MM.1S (cell line): ENCODE measurements around the gene ALPK3.

Experiments used
- DNase-seq: peaks from one replicate; pipeline ENCODE4 v3.0.0-alpha.2; 2015
- H2AFZ ChIP-seq: fragments of 300-600 bp; sonication (generic); 2 replicates; pipeline ENCODE4 v1.6.0; 2016; ENCODE audit warnings: antibody characterized with exemption, low read length
- H3F3A ChIP-seq: fragments of 300-600 bp; sonication (generic); 2 replicates; pipeline ENCODE4 v1.6.1; 2016; ENCODE audit warnings: mild to moderate bottlenecking, antibody characterized with exemption, low read length, moderate library complexity, mixed read lengths; ENCODE audit not compliant: insufficient read depth
- H3K27ac ChIP-seq: fragments of 300-600 bp; sonication (generic); 2 replicates; pipeline ENCODE4 v1.5.1; 2016; ENCODE audit warnings: mild to moderate bottlenecking, low read length
- H3K27me3 ChIP-seq: fragments of 300-600 bp; sonication (generic); replicated peaks from 2 replicates; pipeline ENCODE4 v1.6.0; 2016; ENCODE audit warnings: low read length; ENCODE audit not compliant: insufficient read depth
- H3K36me3 ChIP-seq: fragments of 300-600 bp; sonication (generic); replicated peaks from 2 replicates; pipeline ENCODE4 v1.6.1; 2016; ENCODE audit warnings: mild to moderate bottlenecking, low read length, mixed read lengths; ENCODE audit not compliant: insufficient read depth
- H3K4me1 ChIP-seq: fragments of 300-600 bp; sonication (generic); 2 replicates; pipeline ENCODE4 v1.6.1; 2016; ENCODE audit warnings: low read length, mixed read lengths
- H3K4me2 ChIP-seq: fragments of 300-600 bp; sonication (generic); 2 replicates; pipeline ENCODE4 v1.6.0; 2016; ENCODE audit warnings: low read depth, low read length
- H3K4me3 ChIP-seq: fragments of 300-600 bp; sonication (generic); 2 replicates; pipeline ENCODE4 v1.5.1; 2016; ENCODE audit warnings: low read length, mixed read lengths
- H3K79me2 ChIP-seq: fragments of 300-600 bp; sonication (generic); 2 replicates; pipeline ENCODE4 v1.6.1; 2016; ENCODE audit warnings: mixed run types, low read length, mixed read lengths
- H3K9ac ChIP-seq: fragments of 300-600 bp; sonication (generic); 2 replicates; pipeline ENCODE4 v1.6.1; 2016; ENCODE audit warnings: low read length, mixed read lengths
- H3K9me2 ChIP-seq: fragments of 300-600 bp; sonication (generic); replicated peaks from 2 replicates; pipeline ENCODE4 v1.6.1; 2016; ENCODE audit warnings: mild to moderate bottlenecking, low read length, mixed read lengths; ENCODE audit not compliant: insufficient read depth
- H3K9me3 ChIP-seq: fragments of 300-600 bp; sonication (generic); replicated peaks from 2 replicates; pipeline ENCODE4 v1.6.1; 2016; ENCODE audit warnings: mild to moderate bottlenecking, low read length, mixed read lengths; ENCODE audit not compliant: insufficient read depth
- H4K20me1 ChIP-seq: fragments of 300-600 bp; sonication (generic); 2 replicates; pipeline ENCODE4 v1.6.1; 2016; ENCODE audit warnings: mild to moderate bottlenecking, low read length, moderate library complexity, mixed read lengths; ENCODE audit not compliant: insufficient read depth
- CTCF ChIP-seq: fragments of 300-600 bp; sonication (generic); IDR thresholded peaks from 2 replicates; pipeline ENCODE4 v1.5.1; 2016; ENCODE audit warnings: antibody characterized with exemption, low read length, mixed read lengths
- EZH2 ChIP-seq: fragments of 300-600 bp; sonication (generic); optimal IDR thresholded peaks from 2 replicates; pipeline ENCODE3; 2017; ENCODE audit warnings: low read depth, mild to moderate bottlenecking, antibody characterized with exemption, low read length, mixed read lengths
- EZH2phosphoT487 ChIP-seq: fragments of 300-600 bp; sonication (generic); IDR thresholded peaks from 2 replicates; pipeline ENCODE4 v1.6.1; 2018; ENCODE audit warnings: antibody characterized with exemption, low read length

Gene ALPK3

GRCh38 chr15:84780492-84780891 is 36.7 kb upstream of the ALPK3 start:
- Histone ChIP-seq H3K4me3 (no peak overlapping the region), H3K27me3 (no peaks in the 10 kb centered on the region), H3K79me2 (peaks cover 91% of the 10 kb centered on the region), H3K9me3 (no peaks in the 10 kb centered on the region), H3F3A (no peaks in the 10 kb centered on the region), H2AFZ (no peak overlapping the region), H3K4me2 (no peak overlapping the region), H3K9ac (no peak overlapping the region), H3K36me3 (peaks cover 10% of the 10 kb centered on the region; the same call in 1 of the 2 replicates), H3K4me1 (no peaks in the 10 kb centered on the region), H4K20me1 (no peaks in the 10 kb centered on the region), H3K9me2 (no peaks in the 10 kb centered on the region), H3K27ac (no peak overlapping the region)
- TF ChIP-seq EZH2phosphoT487, result no peak
- no peak for TF ChIP-seq CTCF
- no peak for TF ChIP-seq EZH2
- DNase-seq, result no peak

GRCh38 chr15:84781495-84781894 is 35.7 kb upstream of the ALPK3 start:
- Histone ChIP-seq H3K36me3 (peaks cover 10% of the 10 kb centered on the region; the same call in 1 of the 2 replicates), H3K9me3 (no peaks in the 10 kb centered on the region), H3K4me1 (no peaks in the 10 kb centered on the region), H3K4me2 (no peak overlapping the region), H4K20me1 (0 out of 2 replicates have a peak, but pooled peaks cover 3% of the 10 kb centered on the region), H3K79me2 (peaks cover 91% of the 10 kb centered on the region), H3F3A (no peaks in the 10 kb centered on the region), H3K27me3 (no peaks in the 10 kb centered on the region), H3K27ac (no peak overlapping the region), H3K9ac (no peak overlapping the region), H3K9me2 (no peaks in the 10 kb centered on the region), H3K4me3 (no peak overlapping the region), H2AFZ (no peak overlapping the region)
- TF ChIP-seq EZH2 (no peak), EZH2phosphoT487 (no peak), CTCF (no peak)
- DNase-seq, result no peak

GRCh38 chr15:84782346-84782745 is 34.8 kb upstream of the ALPK3 start:
- no peak overlapping the region for H2AFZ ChIP-seq
- DNase-seq, result no peak
- no peak overlapping the region for H3K4me2 ChIP-seq
- H3K9ac ChIP-seq, result no peak overlapping the region
- H3K79me2 ChIP-seq, result peaks cover 92% of the 10 kb centered on the region
- no peaks in the 10 kb centered on the region for H3F3A ChIP-seq
- H3K4me1 ChIP-seq, result peaks cover 4% of the 10 kb centered on the region
- H3K9me3 ChIP-seq, result no peaks in the 10 kb centered on the region
- H4K20me1 ChIP-seq, result 0 out of 2 replicates have a peak, but pooled peaks cover 3% of the 10 kb centered on the region
- no peak overlapping the region for H3K4me3 ChIP-seq
- H3K27me3 ChIP-seq, result no peaks in the 10 kb centered on the region
- peaks cover 10% of the 10 kb centered on the region; the same call in 1 of the 2 replicates for H3K36me3 ChIP-seq
- no peak for TF ChIP-seq EZH2phosphoT487
- TF ChIP-seq CTCF, result no peak
- no peak for TF ChIP-seq EZH2
- H3K27ac ChIP-seq, result no peak overlapping the region
- H3K9me2 ChIP-seq, result no peaks in the 10 kb centered on the region
